GM18526 (cell line): ENCODE results near the gene PIK3CD.

Experiments used
- POLR2A ChIP-seq: IDR thresholded peaks from 3 replicates; pipeline ENCODE4 v1.6.1; 2011; ENCODE audit not compliant: insufficient read length; ENCODE audit errors: extremely low read depth

PIK3CD gene

GRCh38 chr1:9651565-9652378 lies at the start of gene PIK3CD:
PIK3CD (plus strand) TSS chr1:9651731; CDS start chr1:9710456, 58,725 bp downstream.
- TF ChIP-seq POLR2A = peak; percentile 73

DNA sequence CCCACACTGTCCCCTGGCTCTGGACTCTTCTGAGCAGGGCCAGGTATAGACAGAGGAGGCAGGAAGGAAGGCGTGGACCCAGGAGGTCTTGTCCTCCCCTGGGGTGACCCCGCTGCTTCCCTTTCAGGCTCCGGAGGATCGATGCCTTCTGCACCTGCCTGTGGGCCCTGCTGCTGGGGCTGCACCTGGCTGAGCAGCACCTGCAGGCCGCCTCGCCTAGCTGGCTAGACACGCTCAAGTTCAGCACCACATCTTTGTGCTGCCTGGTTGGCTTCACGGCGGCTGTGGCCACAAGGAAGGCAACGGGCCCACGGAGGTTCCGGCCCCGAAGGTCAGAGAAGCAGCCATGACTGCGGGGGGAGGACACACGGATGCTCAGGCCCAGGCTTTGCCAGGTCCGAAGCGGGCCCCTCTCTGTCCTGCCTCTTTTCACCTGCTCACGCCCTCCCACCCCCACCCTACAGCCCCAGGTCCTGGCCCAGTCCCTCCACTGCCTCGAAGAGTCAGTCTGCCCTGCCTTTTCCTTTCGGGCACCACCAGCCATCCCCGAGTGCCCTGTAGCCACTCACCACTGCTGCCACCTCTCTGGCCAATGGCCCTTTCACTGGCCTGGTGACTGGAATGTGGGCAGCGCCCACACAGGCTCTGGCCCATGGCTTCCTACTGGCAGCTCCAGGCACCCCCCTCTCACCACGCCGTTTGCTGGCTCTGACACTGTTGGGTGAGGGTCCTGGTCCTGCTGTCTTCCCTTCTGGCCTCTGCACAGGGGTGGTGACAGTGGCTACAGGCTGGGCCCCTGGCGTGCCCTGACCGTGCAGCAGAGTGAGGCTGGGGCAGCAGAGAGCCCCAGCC lies 49.4 kb upstream of the PIK3CD start:
- no peak for TF ChIP-seq POLR2A

DNA sequence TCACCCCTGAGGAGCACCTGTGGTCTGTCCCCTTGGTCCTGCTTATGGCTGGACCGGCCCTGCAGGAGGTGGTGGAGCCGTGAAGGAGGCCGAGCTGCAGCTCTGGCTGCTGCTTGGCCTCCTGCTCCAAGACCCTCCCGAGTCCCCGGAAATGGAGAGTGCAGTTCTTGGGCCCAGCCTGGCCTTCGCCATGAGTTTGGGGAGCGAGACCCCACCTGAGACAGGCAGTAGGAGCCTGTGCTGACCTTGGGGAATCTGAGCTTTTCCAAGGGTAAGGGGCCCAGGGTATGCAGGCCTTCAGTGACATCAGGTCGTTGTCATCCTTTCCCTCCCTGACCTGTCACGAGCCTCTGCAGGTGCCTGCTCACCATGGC lies 48.8 kb upstream of the PIK3CD start:
- no peak for TF ChIP-seq POLR2A

DNA sequence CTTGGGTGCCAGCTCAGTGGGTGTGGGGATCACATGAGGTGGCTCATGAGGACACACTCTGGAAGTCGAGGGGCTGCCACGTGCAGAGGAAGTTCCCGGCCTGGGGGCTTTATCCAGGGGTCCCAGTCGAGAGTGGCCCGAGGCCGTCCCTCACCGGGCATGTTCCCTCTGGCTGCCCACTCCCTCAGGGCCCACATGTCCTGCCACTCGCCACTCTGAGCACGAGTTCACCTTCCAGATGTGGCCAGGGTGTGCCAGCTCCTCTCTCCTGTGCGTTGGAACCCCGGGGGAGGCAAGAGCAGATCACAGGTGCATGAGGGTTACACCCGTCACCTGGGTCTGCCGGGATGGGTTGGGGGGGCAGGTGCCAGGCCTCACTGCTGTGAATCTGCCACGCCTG lies 48.2 kb upstream of the PIK3CD start:
- TF ChIP-seq POLR2A = no peak

DNA sequence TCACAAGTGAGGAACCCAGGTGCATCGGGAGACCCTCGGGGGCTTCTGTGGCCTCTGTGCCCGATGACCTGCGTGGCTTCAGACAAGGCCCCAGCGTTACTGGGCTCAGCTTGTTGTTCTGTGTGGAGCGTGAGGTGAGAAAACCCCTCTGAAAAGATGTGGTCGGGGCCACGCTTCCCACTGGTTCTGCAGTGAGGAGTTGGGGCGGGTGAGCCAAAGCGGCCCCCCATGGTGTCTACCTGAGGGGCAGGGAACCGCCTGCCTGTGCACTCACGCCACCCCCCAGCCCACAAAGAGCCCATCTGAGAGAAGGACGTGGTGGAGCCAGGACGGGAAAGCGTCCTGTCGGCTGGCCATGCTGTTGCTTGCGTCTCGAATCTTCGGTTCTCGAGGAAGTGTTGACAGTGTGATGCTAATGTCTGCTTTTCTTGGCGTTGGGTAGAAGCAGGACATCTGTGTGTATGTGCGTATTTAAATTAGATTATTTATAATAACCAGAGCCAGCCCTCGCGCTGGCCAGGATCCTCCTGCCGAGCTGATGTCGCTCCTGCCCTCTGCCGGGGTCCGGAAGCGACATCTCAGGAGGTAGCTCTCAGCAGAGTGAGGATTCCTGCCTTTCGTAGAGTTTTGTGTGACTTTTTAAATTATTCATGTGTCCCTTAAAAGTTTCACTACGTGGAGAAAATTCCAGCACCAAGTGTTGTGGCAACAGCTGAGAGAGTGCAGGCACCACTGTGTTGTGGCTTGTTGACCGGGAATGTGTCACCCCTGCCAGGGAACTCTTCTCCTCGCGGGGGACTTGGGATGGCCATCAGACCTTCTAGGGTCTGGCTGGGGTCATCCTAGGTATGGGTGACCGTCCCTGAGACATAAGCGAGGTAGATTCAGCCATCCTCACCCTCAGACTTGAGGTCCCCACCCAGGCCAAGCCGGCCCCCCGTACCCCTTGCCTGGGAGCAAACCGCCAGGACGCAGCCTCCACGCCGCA lies 47.5 kb upstream of the PIK3CD start:
- no peak for TF ChIP-seq POLR2A

DNA sequence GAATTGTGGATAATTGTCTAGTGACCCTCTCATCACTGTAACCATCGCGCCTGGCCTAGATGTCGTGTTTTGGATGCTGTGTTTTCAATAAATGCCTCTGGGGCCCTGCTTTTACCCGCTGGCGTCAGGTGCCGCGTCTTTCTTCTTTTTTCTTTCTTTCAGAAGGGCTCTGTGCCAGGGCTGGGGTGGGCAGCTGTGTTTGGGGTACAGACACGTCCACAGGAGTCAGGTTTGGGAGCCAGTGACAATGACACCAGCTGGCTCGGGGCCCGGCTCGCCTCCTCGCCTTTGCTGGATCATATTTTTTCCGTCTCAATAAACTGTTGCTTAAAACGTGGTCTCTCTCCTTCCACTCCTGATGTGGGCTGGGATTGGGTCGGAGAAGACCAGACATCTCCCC lies 46.7 kb upstream of the PIK3CD start:
- no peak for TF ChIP-seq POLR2A

GRCh38 chr1:9605946-9606455 lies 45.5 kb upstream of the PIK3CD start:
- TF ChIP-seq POLR2A = no peak

- no peak for TF ChIP-seq POLR2A
Observed at GRCh38 chr1:9606458-9606857, 45.1 kb upstream of the PIK3CD start.

DNA sequence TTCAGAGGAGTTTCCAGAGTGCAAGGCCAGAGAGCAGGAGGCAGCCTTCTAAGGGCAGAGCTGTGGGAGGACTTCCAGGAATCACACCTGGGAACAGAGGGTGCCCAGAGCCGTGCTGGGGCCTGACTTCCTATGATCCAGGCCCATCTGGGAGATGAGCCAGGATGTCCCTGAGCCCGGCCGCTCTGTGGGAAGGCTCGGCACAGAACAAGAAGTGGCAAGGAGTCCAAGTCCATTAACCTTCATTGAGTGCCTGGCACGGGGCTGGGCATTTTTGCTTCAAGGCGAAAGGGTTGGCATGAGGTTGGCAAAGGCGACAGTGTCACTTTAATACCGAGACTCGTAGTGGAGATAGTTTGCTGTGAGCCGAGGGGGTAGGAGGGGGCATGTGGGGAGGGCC lies 44.6 kb upstream of the PIK3CD start:
- TF ChIP-seq POLR2A = no peak

GRCh38 chr1:9607352-9607751 lies 44.2 kb upstream of the PIK3CD start:
- no peak for TF ChIP-seq POLR2A

DNA sequence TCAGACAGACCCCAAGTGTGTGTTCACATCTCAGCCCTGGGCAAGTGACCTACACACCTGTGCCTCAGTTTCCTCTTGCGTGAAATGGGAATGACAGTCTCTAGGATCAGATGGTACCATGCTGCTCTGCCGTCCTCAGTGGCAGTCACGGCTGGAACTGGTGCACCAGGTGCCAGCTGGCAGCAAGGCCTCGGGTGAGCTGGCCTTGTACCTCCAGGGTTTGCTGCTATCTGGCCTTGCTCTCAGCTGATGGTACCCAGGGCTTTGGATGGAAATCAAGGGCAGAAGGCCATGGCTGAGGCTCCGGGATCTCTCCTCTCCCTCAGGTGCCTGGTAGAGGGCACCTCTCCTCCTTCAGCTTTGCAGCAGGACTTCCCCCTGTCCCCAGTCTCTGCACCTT lies 41.5 kb upstream of the PIK3CD start:
- no peak for TF ChIP-seq POLR2A

DNA sequence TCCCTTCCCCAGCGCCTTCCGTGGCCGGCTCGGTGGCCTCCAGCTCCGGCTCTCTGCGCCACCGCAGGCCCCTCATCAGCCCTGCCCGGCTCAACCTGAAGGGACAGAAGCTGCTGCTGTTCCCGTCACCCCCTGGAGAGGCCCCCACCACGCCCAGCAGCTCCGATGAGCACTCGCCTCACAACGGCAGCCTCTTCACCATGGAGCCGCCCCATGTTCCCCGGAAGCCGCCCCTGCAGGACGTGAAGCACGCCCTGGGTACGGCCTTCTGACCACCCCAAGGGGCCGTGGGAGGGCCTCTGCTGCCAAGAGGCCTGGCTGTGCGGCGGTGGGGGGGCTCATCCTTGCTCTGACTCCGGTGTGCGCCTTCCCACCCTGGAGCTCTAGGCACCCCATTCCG lies 41.0 kb upstream of the PIK3CD start:
- TF ChIP-seq POLR2A = no peak

DNA sequence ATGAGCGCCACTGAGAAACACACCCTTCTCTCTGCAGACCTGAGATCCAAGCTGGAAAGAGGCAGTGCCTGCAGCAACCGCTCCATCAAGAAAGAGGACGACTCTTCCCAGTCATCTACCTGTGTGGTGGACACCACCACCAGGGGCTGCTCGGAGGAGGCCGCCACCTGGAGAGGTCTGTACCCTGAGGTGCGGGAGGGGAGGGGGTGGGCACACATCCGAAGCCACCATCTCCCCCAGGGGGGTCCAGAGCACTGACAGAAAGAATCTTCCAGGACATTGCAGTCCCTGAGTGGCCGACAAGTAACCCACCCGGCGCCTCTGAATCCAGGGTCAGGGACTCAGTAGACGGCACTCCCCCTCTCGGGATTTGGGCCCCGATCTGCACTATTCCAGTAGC lies 39.8 kb upstream of the PIK3CD start:
- TF ChIP-seq POLR2A = no peak

DNA sequence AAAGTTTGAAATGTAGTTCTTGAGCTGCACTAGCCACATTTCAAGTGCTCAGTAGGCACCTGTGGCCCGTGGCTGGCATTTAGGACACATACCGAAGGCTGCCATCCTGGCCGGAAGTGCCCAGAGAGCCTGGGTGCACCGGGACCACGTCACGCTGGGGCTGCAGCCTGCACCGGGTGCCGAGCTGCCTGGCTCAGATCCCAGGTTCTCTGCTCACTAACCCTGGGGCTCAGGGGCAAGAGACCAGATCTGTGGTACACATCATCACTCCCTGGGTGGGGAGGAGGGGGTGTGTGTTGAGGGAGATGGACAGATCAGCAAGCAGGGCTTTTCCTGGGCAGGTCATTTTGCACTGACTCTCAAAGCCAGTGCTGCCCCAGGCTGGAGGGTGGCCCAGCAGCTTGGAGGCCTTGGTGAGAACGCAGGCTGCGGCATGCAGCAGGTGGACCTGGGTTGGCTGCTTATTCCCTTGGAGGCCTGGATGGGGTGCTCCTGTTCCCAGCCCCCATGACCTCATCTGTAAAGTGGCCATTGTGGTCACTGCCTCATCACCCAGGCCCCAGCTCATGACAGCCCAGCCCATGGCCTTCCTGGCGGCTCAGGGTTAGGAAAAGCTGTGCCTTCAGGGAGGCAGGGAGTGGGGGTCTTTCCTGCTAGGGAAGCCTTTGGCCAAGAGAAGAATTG lies 39.2 kb upstream of the PIK3CD start:
- no peak for TF ChIP-seq POLR2A

- no peak for TF ChIP-seq POLR2A
Observed at GRCh38 chr1:9612871-9613624, 38.5 kb upstream of the PIK3CD start.
